ENCODE data around the gene PIP5K1B. TPM values are rescaled to one million over a fixed set of nuclear protein-coding genes. Genes with fewer than 3 reads are reported as not detected.

Gene PIP5K1B
- total and polyA plus RNA-seq, 2 of the 13 experiments (the other 11 are each of a cell fraction or from before 2014, with no cell fraction given), result 15.8 to 17.5 TPM

GRCh38 chr9:68779558-68780379, 74.7 kb downstream of the PIP5K1B start (continued):
- TF ChIP-seq USF2 (IDR thresholded peaks at IDR 0.05; ENCODE audit: low read depth, low read length) (no peak), USF2 (CRISPR knock-in tag; IDR thresholded peaks at IDR 0.05; ENCODE audit: borderline replicate concordance) (no peak), HOXA7 (CRISPR knock-in tag; IDR thresholded peaks at IDR 0.05) (no peak), ZNF382 (CRISPR knock-in tag; IDR thresholded peaks at IDR 0.05; ENCODE audit: borderline replicate concordance) (no peak), ZNF251 (CRISPR knock-in tag; IDR thresholded peaks at IDR 0.05) (no peak), ZNF572 (CRISPR knock-in tag; IDR thresholded peaks at IDR 0.05) (no peak), IKZF1 (IDR thresholded peaks at IDR 0.05) (no peak), IRX3 (CRISPR knock-in tag; IDR thresholded peaks at IDR 0.05; ENCODE audit: borderline replicate concordance, low read depth) (no peak; the same call in 1 of the 2 replicates), JUN (CRISPR knock-in tag; IDR thresholded peaks at IDR 0.05) (no peak; the same call in 1 of the 2 replicates), NFIB (CRISPR knock-in tag; IDR thresholded peaks at IDR 0.05; ENCODE audit: borderline replicate concordance) (no peak), POLR2AphosphoS5 (IDR thresholded peaks at IDR 0.05; ENCODE audit: low read depth, low read length) (peak; percentile 85), PHF20 (CRISPR knock-in tag; IDR thresholded peaks at IDR 0.05) (peak; percentile 96), PAX8 (CRISPR knock-in tag; IDR thresholded peaks at IDR 0.05; ENCODE audit: borderline replicate concordance) (no peak), ZNF550 (CRISPR knock-in tag; IDR thresholded peaks at IDR 0.05; ENCODE audit: borderline replicate concordance) (0 out of 2 replicates have a peak, but pooled peaks have one; percentile 25), ZFY (CRISPR knock-in tag; IDR thresholded peaks at IDR 0.05) (peak; percentile 86), ZNF207 (IDR thresholded peaks at IDR 0.05; ENCODE audit: borderline replicate concordance) (no peak)
- TF ChIP-seq, protein P1, sequence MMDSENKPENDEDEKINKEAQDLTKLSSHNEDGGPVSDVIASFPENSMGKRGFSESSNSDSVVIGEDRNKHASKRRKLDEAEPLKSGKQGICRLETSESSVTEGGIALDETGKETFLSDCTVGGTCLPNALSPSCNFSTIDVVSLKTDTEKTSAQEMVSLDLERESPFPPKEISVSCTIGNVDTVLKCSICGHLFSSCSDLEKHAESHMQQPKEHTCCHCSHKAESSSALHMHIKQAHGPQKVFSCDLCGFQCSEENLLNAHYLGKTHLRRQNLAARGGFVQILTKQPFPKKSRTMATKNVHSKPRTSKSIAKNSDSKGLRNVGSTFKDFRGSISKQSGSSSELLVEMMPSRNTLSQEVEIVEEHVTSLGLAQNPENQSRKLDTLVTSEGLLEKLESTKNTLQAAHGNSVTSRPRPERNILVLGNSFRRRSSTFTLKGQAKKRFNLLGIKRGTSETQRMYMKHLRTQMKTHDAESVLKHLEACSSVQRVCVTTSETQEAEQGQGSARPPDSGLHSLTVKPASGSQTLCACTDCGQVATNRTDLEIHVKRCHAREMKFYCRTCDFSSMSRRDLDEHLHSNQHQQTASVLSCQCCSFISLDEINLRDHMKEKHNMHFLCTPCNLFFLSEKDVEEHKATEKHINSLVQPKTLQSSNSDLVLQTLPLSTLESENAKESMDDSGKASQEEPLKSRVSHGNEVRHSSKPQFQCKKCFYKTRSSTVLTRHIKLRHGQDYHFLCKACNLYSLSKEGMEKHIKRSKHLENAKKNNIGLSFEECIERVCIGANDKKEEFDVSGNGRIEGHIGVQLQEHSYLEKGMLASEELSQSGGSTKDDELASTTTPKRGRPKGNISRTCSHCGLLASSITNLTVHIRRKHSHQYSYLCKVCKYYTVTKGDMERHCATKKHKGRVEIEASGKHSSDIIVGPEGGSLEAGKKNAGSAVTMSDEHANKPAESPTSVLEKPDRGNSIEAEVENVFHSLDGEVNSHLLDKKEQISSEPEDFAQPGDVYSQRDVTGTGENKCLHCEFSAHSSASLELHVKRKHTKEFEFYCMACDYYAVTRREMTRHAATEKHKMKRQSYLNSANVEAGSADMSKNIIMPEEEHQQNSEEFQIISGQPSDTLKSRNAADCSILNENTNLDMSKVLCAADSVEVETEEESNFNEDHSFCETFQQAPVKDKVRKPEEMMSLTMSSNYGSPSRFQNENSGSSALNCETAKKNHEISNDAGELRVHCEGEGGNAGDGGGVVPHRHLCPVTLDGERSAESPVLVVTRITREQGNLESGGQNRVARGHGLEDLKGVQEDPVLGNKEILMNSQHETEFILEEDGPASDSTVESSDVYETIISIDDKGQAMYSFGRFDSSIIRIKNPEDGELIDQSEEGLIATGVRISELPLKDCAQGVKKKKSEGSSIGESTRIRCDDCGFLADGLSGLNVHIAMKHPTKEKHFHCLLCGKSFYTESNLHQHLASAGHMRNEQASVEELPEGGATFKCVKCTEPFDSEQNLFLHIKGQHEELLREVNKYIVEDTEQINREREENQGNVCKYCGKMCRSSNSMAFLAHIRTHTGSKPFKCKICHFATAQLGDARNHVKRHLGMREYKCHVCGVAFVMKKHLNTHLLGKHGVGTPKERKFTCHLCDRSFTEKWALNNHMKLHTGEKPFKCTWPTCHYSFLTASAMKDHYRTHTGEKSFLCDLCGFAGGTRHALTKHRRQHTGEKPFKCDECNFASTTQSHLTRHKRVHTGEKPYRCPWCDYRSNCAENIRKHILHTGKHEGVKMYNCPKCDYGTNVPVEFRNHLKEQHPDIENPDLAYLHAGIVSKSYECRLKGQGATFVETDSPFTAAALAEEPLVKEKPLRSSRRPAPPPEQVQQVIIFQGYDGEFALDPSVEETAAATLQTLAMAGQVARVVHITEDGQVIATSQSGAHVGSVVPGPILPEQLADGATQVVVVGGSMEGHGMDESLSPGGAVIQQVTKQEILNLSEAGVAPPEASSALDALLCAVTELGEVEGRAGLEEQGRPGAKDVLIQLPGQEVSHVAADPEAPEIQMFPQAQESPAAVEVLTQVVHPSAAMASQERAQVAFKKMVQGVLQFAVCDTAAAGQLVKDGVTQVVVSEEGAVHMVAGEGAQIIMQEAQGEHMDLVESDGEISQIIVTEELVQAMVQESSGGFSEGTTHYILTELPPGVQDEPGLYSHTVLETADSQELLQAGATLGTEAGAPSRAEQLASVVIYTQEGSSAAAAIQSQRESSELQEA (CRISPR knock-in tag; IDR thresholded peaks at IDR 0.05; ENCODE audit: not compliant biosample characterization), result peak; percentile 90
- TF ChIP-seq, protein P2, sequence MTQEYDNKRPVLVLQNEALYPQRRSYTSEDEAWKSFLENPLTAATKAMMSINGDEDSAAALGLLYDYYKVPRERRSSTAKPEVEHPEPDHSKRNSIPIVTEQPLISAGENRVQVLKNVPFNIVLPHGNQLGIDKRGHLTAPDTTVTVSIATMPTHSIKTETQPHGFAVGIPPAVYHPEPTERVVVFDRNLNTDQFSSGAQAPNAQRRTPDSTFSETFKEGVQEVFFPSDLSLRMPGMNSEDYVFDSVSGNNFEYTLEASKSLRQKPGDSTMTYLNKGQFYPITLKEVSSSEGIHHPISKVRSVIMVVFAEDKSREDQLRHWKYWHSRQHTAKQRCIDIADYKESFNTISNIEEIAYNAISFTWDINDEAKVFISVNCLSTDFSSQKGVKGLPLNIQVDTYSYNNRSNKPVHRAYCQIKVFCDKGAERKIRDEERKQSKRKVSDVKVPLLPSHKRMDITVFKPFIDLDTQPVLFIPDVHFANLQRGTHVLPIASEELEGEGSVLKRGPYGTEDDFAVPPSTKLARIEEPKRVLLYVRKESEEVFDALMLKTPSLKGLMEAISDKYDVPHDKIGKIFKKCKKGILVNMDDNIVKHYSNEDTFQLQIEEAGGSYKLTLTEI (CRISPR knock-in tag; conservative IDR thresholded peaks at IDR 0.05), result no peak
